K562 (cell line): ENCODE measurements around the gene PRDX6. TPM values are rescaled to one million over a fixed set of nuclear protein-coding genes. Genes with fewer than 3 reads are reported as not detected.

ENCODE experiments used
- ATAC-seq: fragments of 200-7000 bp; cut with Tn5 transposase; 3 replicates; pipeline ENCODE4 v1.9.1; 2020; ENCODE audit warnings: moderate library complexity
- BruUV-seq: library from RNA; stranded (reverse); fragments of 400-500 nt; replicated peaks from 2 replicates; lab custom pipeline; 2021; lab: Mats Ljungman, UMichigan
- CTCF ChIA-PET: fragments of 300-600 bp; formaldehyde crosslinking; extraction: SDS; loops from one replicate; lab custom pipeline; 2021; ENCODE audit warnings: low intra/inter-chr PET ratio; lab: Yijun Ruan, JAX
- POLR2A ChIA-PET: fragments of 300-600, 350-650 bp; sonication (Branson Sonifier 250); formaldehyde crosslinking; extraction: SDS; loops from one replicate; lab custom pipeline; 2021; ENCODE audit warnings: antibody characterized with exemption, inconsistent platforms; lab: Yijun Ruan, JAX
- DNase-seq, 4 experiments: peaks; one replicate each; pipeline versions ENCODE4 v3.0.0 to v3.0.0-alpha.2; 2011 to 2018; ENCODE audit warnings: low spot score in 3 of 4, mixed read lengths in 3 of 4; ENCODE audit errors: extremely low read depth in 1 of 4
- FAIRE-seq: peaks from 2 replicates; lab custom pipeline; 2011; peaks lifted over from hg19 to GRCh38; lab: Jason Lieb, UNC
- H2AFZ ChIP-seq: 2 replicates; pipeline ENCODE4 v1.6.0; 2011; ENCODE audit warnings: low read depth, low read length, control low read depth, inconsistent platforms
- H3K27ac ChIP-seq: fragments of 200-600 bp; 3 replicates; pipeline ENCODE4 v1.8.0; 2011; ENCODE audit warnings: low read depth, mild to moderate bottlenecking, control low read depth, inconsistent platforms, low read length, moderate library complexity, mixed read lengths; ENCODE audit errors: extremely low read depth
- H3K27me3 ChIP-seq, 2 experiments: fragments of 300-600 bp in 1 of 2; 2 replicates in 1 of 2; 3 replicates in 1 of 2; pipeline versions ENCODE4 v1.6.0 to v1.8.0; 2011; ENCODE audit warnings: inconsistent platforms in 2 of 2, low read length in 2 of 2, mild to moderate bottlenecking in 1 of 2, mixed read lengths in 1 of 2, moderate library complexity in 1 of 2; ENCODE audit not compliant: control insufficient read depth in 2 of 2, insufficient read depth in 2 of 2
- H3K36me3 ChIP-seq: fragments of 300-600 bp; 3 replicates; pipeline ENCODE4 v1.8.0; 2011; ENCODE audit warnings: mild to moderate bottlenecking, low read length, inconsistent platforms; ENCODE audit not compliant: control insufficient read depth, insufficient read depth
- H3K4me1 ChIP-seq, 2 experiments: fragments of 200-600 bp in 1 of 2; replicated peaks in 1 of 2; 2 replicates in 1 of 2; 3 replicates in 1 of 2; pipeline versions ENCODE4 v1.5.1 to v1.8.0; 2011; ENCODE audit warnings: inconsistent platforms in 2 of 2, low read length in 2 of 2, mild to moderate bottlenecking in 1 of 2, mixed read lengths in 1 of 2, moderate library complexity in 1 of 2; ENCODE audit not compliant: control insufficient read depth in 2 of 2, insufficient read depth in 2 of 2
- H3K4me2 ChIP-seq: 2 replicates; pipeline ENCODE4 v1.6.1; 2011; ENCODE audit warnings: low read length, control low read depth, inconsistent platforms, mixed read lengths; ENCODE audit not compliant: insufficient read depth
- H3K4me3 ChIP-seq: fragments of 200-600 bp; sonication (generic), shearing (Covaris generic); 2 replicates; pipeline ENCODE4 v1.5.1; 2016; ENCODE audit warnings: control low read depth, inconsistent platforms
- H3K79me2 ChIP-seq: fragments of 200-600 bp; 3 replicates; pipeline ENCODE4 v1.8.0; 2011; ENCODE audit warnings: low read length, inconsistent platforms; ENCODE audit not compliant: control insufficient read depth, insufficient read depth
- H3K9ac ChIP-seq, 2 experiments: 2 replicates each; pipeline versions ENCODE4 v1.6.0 to v1.6.1; 2011; ENCODE audit warnings: low read depth in 2 of 2, low read length in 2 of 2, control low read depth in 1 of 2, inconsistent platforms in 1 of 2, mild to moderate bottlenecking in 1 of 2, mixed read lengths in 1 of 2; ENCODE audit not compliant: insufficient read depth in 1 of 2
- H3K9me1 ChIP-seq: one replicate; pipeline ENCODE4 v1.6.0; 2011; ENCODE audit warnings: inconsistent platforms, mild to moderate bottlenecking, low read length, moderate library complexity; ENCODE audit not compliant: control insufficient read depth, insufficient read depth
- H3K9me3 ChIP-seq: replicated peaks from 2 replicates; pipeline ENCODE4 v1.5.1; 2011; ENCODE audit warnings: low read depth, low read length, inconsistent platforms; ENCODE audit not compliant: control insufficient read depth, insufficient read depth
- H4K20me1 ChIP-seq: replicated peaks from 2 replicates; pipeline ENCODE4 v1.6.1; 2011; ENCODE audit warnings: low read length, inconsistent platforms, mixed read lengths; ENCODE audit not compliant: control insufficient read depth, insufficient read depth
- BACH1 ChIP-seq: fragments of 200-800 bp; sonication (Bioruptor generic); IDR thresholded peaks from 2 replicates; pipeline ENCODE4 v1.6.1; 2016; ENCODE audit warnings: missing genetic modification characterization, missing compliant biosample characterization
- CAMTA2 ChIP-seq: fragments of 250-450 bp; sonication (Bioruptor Pico); conservative IDR thresholded peaks from 2 replicates; pipeline ENCODE4 v1.5.1; 2022
- DMBX1 ChIP-seq: fragments of 250-450 bp; sonication (Bioruptor Pico); IDR thresholded peaks from 2 replicates; pipeline ENCODE4 v1.8.0; 2022; ENCODE audit warnings: inconsistent platforms, mild to moderate bottlenecking, moderate library complexity, borderline replicate concordance
- FOXM1 ChIP-seq, 2 experiments: fragments of 450-650 bp in 1 of 2; sonication (generic) in 1 of 2; formaldehyde crosslinking in 1 of 2; IDR thresholded peaks; 2 replicates each; pipeline versions ENCODE4 v1.6.1 to v1.9.0; 2017 to 2022; ENCODE audit warnings: low read depth in 2 of 2, mild to moderate bottlenecking in 2 of 2, missing genetic modification reagents in 1 of 2, moderate library complexity in 1 of 2
- HIVEP1 ChIP-seq: fragments of 250-450 bp; sonication (Bioruptor Pico); IDR thresholded peaks from 2 replicates; pipeline ENCODE4 v1.4.0; 2020; ENCODE audit warnings: mild to moderate bottlenecking
- SIN3B ChIP-seq: fragments of 450-650 bp; IDR thresholded peaks from 2 replicates; pipeline ENCODE4 v1.6.1; 2017; ENCODE audit warnings: low read depth, mild to moderate bottlenecking, moderate library complexity
- TAL1 ChIP-seq: fragments of 450-650 bp; IDR thresholded peaks from 2 replicates; pipeline ENCODE4 v1.6.1; 2016; ENCODE audit warnings: mild to moderate bottlenecking
- ZNF445 ChIP-seq: fragments of 250-450 bp; sonication (Bioruptor Pico); IDR thresholded peaks from 2 replicates; pipeline ENCODE4 v1.4.0; 2020; ENCODE audit warnings: low read depth, mild to moderate bottlenecking, moderate library complexity
- ZNF79 ChIP-seq: fragments of 250-450 bp; sonication (Bioruptor Pico); IDR thresholded peaks from 2 replicates; pipeline ENCODE4 v1.4.0; 2020; ENCODE audit warnings: low read depth, mild to moderate bottlenecking, moderate library complexity
- WGBS: fragments of 100-300 bp; shearing (Covaris generic); methylation state at CpG from one replicate; pipeline ENCODE4 v1.1.6; 2016; ENCODE audit warnings: low coverage, mixed read lengths; ENCODE audit not compliant: insufficient coverage; ENCODE audit errors: missing lambda C conversion rate; 5-methylcytosine and 5-hydroxymethylcytosine counted together
- in situ Hi-C: fragments of 300-500 bp; cut with MboI; formaldehyde crosslinking; loops from 4 replicates; pipeline ENCODE4 v1.15.0; 2018; ENCODE audit warnings: inconsistent platforms, mixed read lengths
- intact Hi-C: fragments of 100-400 bp; cut with micrococcal nuclease; formaldehyde crosslinking; loops from 2 replicates; pipeline ENCODE4 v1.14.2; 2022
- polyA plus RNA-seq, 8 experiments: library from polyadenylated mRNA; depleted of rRNA in 4 of 8; stranded (reverse) in 5 of 8; unstranded in 3 of 8; fragments of >200 nt; fragmentation: Nextera tagmentation in 2 of 8; fragmentation: Illumina TruSeq in 1 of 8; extraction: Ambion mirVana in 2 of 8; extraction: Trizol in 1 of 8; gene quantifications; 2 replicates each; pipeline versions ENCODE4 v1.2.1 to v1.2.3, GENCODE V29; 2011 to 2014; ENCODE audit warnings: inconsistent platforms in 1 of 8, missing spikeins in 1 of 8
- total RNA-seq, 7 experiments: library from RNA; depleted of rRNA in 6 of 7; stranded (reverse); fragments of >200 nt in 6 of 7; fragmentation: Illumina TruSeq in 2 of 7; extraction: Trizol in 2 of 7; gene quantifications; 2 replicates each; pipeline versions ENCODE4 v1.2.1 to v1.2.3, GENCODE V29; 2011 to 2021; ENCODE audit warnings: low replicate concordance in 1 of 7
- TF ChIP-seq, protein P1 (sequence below): sonication (generic); formaldehyde crosslinking; IDR thresholded peaks from 2 replicates; pipeline ENCODE4 v1.8.0; 2023; ENCODE audit warnings: mild to moderate bottlenecking, missing genetic modification reagents

PRDX6 gene
- total and polyA plus RNA-seq, 9 of the 15 experiments (the other 6 are each of a cell fraction or from before 2014, with no cell fraction given): 277 to 1,082 (median 610) TPM

DNA sequence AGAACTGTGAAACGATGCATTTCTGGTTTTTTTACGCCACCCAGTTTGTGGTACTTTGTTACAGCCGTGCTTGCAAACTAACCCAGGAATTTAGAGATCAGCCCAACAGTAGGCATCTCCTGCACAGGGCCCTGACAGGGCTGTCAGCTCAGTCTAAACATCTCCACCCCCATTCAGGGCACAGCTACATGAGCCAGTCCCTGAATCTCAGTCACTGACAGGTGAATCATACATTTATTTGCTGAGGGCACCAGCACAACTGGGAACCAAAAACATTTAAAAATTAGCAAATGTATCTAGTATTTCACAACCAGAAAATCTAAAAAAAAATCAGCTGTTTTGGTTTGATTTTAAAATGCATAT, 30.7 kb downstream of the PRDX6 start:
- no peaks in the 10 kb centered on the region for H3K79me2 ChIP-seq
- ChIA-PET POLR2A (interaction anchor here (1.1 kb wide), 1 partner anchor 12 kb away, joined by 5 read pairs; no protein-coding TSS in a partner anchor), CTCF (no interaction called here)
- H3K4me2 ChIP-seq: no peak overlapping the region
- H3K9me3 ChIP-seq: no peaks in the 10 kb centered on the region
- no peak for TF ChIP-seq TAL1
- no peak for TF ChIP-seq FOXM1 (IDR thresholded peaks at IDR 0.05; ENCODE audit: low read depth)
- no peak for TF ChIP-seq FOXM1 (CRISPR knock-in tag; IDR thresholded peaks at IDR 0.05; ENCODE audit: low read depth)
- in situ Hi-C loops (no loop called here), intact Hi-C loops (no loop called here)
- H3K27me3 ChIP-seq: no peaks in the 10 kb centered on the region
- no TSS peak for BruUV-seq
- no peaks in the 10 kb centered on the region; the same call in 2 of the 3 replicates for H3K36me3 ChIP-seq
- H3K27ac ChIP-seq: no peak overlapping the region
- 44% methylated on average over 3 of the region's 3 CpGs for WGBS
- DNase-seq: no peak
- H2AFZ ChIP-seq: no peak overlapping the region
- no peak overlapping the region for H3K4me3 ChIP-seq
- no peak overlapping the region for H3K9ac ChIP-seq
- no peak for FAIRE-seq
- no peaks in the 10 kb centered on the region for H3K9me1 ChIP-seq
- no peaks in the 10 kb centered on the region for H4K20me1 ChIP-seq
- peaks cover 0 to 9% of the 10 kb centered on the region in 2 experiments; a peak in 2 of 5 replicates for H3K4me1 ChIP-seq
- no peak for ATAC-seq

DNA sequence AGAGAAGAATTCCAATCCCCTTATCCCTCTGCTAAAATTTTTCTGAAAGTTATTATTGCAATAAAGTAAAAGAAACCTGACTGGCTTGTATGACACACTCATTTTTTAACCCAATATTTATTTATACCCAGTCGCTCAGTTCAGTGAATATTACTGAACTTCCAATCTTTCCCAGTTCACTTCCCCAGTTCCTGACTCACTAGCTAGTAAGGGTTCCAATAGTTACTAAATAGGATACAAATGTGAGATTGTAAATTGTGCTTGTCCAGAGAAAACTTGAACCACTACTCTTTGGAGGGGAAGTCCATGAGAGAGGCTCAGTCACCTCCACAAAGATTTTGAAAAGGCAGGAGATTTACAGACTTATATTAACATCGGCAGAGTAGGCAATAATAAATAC, 31.4 kb downstream of the PRDX6 start:
- WGBS: 45% methylated on average over 2 of the region's 2 CpGs
- no TSS peak for BruUV-seq
- ATAC-seq: no peak
- no peak overlapping the region for H3K4me3 ChIP-seq
- no peaks in the 10 kb centered on the region for H4K20me1 ChIP-seq
- H2AFZ ChIP-seq: peak overlapping the region; percentile 47
- H3K79me2 ChIP-seq: no peaks in the 10 kb centered on the region
- POLR2A ChIA-PET: interaction anchor here (0.9 to 1.1 kb wide), 2 partner anchors 9 to 30 kb away, joined by 3 read pairs; no protein-coding TSS in a partner anchor
- H3K27me3 ChIP-seq: no peaks in the 10 kb centered on the region
- H3K9me1 ChIP-seq: no peaks in the 10 kb centered on the region
- H3K4me2 ChIP-seq: no peak overlapping the region
- H3K9ac ChIP-seq: no peak overlapping the region
- intact Hi-C loops (no loop called here), in situ Hi-C loops (no loop called here)
- H3K4me1 ChIP-seq: peaks cover 0 to 4% of the 10 kb centered on the region in 2 experiments; a peak in 2 of 5 replicates
- no peaks in the 10 kb centered on the region for H3K9me3 ChIP-seq
- H3K36me3 ChIP-seq: no peaks in the 10 kb centered on the region; the same call in 2 of the 3 replicates
- no peak overlapping the region for H3K27ac ChIP-seq
- DNase-seq: no peak
- TF ChIP-seq BACH1 (tag) (no peak), SIN3B (no peak), ZNF445 (no peak), CAMTA2 (CRISPR knock-in tag) (no peak), HIVEP1 (CRISPR knock-in tag) (no peak), ZNF79 (CRISPR knock-in tag) (no peak), DMBX1 (no peak)
- TF ChIP-seq, protein P1, sequence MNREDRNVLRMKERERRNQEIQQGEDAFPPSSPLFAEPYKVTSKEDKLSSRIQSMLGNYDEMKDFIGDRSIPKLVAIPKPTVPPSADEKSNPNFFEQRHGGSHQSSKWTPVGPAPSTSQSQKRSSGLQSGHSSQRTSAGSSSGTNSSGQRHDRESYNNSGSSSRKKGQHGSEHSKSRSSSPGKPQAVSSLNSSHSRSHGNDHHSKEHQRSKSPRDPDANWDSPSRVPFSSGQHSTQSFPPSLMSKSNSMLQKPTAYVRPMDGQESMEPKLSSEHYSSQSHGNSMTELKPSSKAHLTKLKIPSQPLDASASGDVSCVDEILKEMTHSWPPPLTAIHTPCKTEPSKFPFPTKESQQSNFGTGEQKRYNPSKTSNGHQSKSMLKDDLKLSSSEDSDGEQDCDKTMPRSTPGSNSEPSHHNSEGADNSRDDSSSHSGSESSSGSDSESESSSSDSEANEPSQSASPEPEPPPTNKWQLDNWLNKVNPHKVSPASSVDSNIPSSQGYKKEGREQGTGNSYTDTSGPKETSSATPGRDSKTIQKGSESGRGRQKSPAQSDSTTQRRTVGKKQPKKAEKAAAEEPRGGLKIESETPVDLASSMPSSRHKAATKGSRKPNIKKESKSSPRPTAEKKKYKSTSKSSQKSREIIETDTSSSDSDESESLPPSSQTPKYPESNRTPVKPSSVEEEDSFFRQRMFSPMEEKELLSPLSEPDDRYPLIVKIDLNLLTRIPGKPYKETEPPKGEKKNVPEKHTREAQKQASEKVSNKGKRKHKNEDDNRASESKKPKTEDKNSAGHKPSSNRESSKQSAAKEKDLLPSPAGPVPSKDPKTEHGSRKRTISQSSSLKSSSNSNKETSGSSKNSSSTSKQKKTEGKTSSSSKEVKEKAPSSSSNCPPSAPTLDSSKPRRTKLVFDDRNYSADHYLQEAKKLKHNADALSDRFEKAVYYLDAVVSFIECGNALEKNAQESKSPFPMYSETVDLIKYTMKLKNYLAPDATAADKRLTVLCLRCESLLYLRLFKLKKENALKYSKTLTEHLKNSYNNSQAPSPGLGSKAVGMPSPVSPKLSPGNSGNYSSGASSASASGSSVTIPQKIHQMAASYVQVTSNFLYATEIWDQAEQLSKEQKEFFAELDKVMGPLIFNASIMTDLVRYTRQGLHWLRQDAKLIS (CRISPR knock-in tag): no peak
- CTCF ChIA-PET: no interaction called here
- FAIRE-seq: no peak
